PC-3 (cell line): ENCODE results near the gene C1orf210.

Experiments used
- EZH2 ChIP-seq: fragments of 300-600 bp; sonication (generic); IDR thresholded peaks from one replicate; pipeline ENCODE4 v1.6.1; 2017; ENCODE audit warnings: antibody characterized with exemption, mild to moderate bottlenecking, low read length; ENCODE audit not compliant: unreplicated experiment
- EZH2phosphoT487 ChIP-seq: fragments of 300-600 bp; sonication (generic); IDR thresholded peaks from 2 replicates; pipeline ENCODE4 v1.6.1; 2018; ENCODE audit warnings: mild to moderate bottlenecking, antibody characterized with exemption, low read length, borderline replicate concordance
- TF ChIP-seq, protein P1 (sequence below): fragments of 300-600 bp; sonication (generic); conservative IDR thresholded peaks from 2 replicates; pipeline ENCODE4 v1.5.1; 2017; ENCODE audit warnings: antibody characterized with exemption, low read depth, mild to moderate bottlenecking, low read length

DNA sequence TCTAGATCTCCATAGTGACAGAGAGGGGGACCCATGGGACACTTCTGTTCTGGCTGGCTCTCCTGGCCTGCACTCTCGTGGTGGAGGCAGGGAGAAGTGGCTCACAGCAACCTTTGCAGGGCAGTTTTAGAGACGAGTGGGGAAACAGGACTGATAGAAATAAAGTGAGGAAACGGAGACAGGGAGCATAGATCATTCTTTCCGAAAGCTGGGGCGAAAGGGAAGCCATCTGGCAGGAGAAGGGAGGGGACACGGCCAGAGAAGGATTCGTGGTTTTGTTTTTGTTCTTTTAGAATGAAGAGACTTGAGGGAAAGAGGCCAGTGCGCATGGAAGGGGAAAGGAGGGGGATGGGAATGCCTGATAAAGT is 18.9 kb upstream of the C1orf210 start:
- TF ChIP-seq, protein P1, sequence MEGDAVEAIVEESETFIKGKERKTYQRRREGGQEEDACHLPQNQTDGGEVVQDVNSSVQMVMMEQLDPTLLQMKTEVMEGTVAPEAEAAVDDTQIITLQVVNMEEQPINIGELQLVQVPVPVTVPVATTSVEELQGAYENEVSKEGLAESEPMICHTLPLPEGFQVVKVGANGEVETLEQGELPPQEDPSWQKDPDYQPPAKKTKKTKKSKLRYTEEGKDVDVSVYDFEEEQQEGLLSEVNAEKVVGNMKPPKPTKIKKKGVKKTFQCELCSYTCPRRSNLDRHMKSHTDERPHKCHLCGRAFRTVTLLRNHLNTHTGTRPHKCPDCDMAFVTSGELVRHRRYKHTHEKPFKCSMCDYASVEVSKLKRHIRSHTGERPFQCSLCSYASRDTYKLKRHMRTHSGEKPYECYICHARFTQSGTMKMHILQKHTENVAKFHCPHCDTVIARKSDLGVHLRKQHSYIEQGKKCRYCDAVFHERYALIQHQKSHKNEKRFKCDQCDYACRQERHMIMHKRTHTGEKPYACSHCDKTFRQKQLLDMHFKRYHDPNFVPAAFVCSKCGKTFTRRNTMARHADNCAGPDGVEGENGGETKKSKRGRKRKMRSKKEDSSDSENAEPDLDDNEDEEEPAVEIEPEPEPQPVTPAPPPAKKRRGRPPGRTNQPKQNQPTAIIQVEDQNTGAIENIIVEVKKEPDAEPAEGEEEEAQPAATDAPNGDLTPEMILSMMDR: no peak
- TF ChIP-seq EZH2 (no peak), EZH2phosphoT487 (no peak)
